H9 (cell line): ENCODE data around the gene KLRC2. TPM values are rescaled to one million over a fixed set of nuclear protein-coding genes. Genes with fewer than 3 reads are reported as not detected.

ENCODE experiments used
- DNase-seq: peaks from one replicate; pipeline ENCODE4 v3.0.0-alpha.2; 2017
- H2AFZ ChIP-seq: one replicate; pipeline ENCODE4 v1.6.1; 2013; ENCODE audit warnings: mild to moderate bottlenecking, low read length, control low read depth, moderate library complexity
- H2AK5ac ChIP-seq: 2 replicates; pipeline ENCODE4 v1.6.1; 2013; ENCODE audit warnings: low read length, control low read depth, mixed read lengths; ENCODE audit not compliant: insufficient read length
- H2BK120ac ChIP-seq: one replicate; pipeline ENCODE4 v1.6.1; 2013; ENCODE audit warnings: low read depth, mild to moderate bottlenecking, low read length, control low read depth, inconsistent platforms; ENCODE audit not compliant: poor library complexity, severe bottlenecking
- H2BK12ac ChIP-seq: 2 replicates; pipeline ENCODE4 v1.6.1; 2013; ENCODE audit warnings: low read length, control low read depth, mixed read lengths, low read depth; ENCODE audit not compliant: insufficient read length
- H2BK15ac ChIP-seq: 2 replicates; pipeline ENCODE4 v1.6.1; 2013; ENCODE audit warnings: low read depth, low read length, control low read depth
- H2BK20ac ChIP-seq: one replicate; pipeline ENCODE4 v1.6.1; 2013; ENCODE audit warnings: low read depth, mild to moderate bottlenecking, low read length, control low read depth, inconsistent platforms; ENCODE audit not compliant: poor library complexity, severe bottlenecking
- H2BK5ac ChIP-seq: 2 replicates; pipeline ENCODE4 v1.6.1; 2013; ENCODE audit warnings: low read length, control low read depth, mixed read lengths; ENCODE audit not compliant: insufficient read length
- H3K14ac ChIP-seq: 2 replicates; pipeline ENCODE4 v1.6.1; 2013; ENCODE audit warnings: low read length, control low read depth; ENCODE audit not compliant: insufficient read depth
- H3K18ac ChIP-seq: 2 replicates; pipeline ENCODE4 v1.6.1; 2013; ENCODE audit warnings: low read depth, mild to moderate bottlenecking, mixed read lengths, low read length, control low read depth; ENCODE audit not compliant: insufficient read length
- H3K23ac ChIP-seq: 2 replicates; pipeline ENCODE4 v1.6.1; 2013; ENCODE audit warnings: low read length, control low read depth, mixed read lengths, low read depth; ENCODE audit not compliant: insufficient read length
- H3K23me2 ChIP-seq: 2 replicates; pipeline ENCODE4 v1.6.1; 2013; ENCODE audit warnings: low read depth, mild to moderate bottlenecking, mixed read lengths, low read length, control low read depth; ENCODE audit not compliant: insufficient read length, poor library complexity, severe bottlenecking
- H3K27ac ChIP-seq: 2 replicates; pipeline ENCODE4 v1.5.1; 2013; ENCODE audit warnings: low read length, control low read depth, mixed read lengths, low read depth; ENCODE audit not compliant: insufficient read length
- H3K27me3 ChIP-seq: 2 replicates; pipeline ENCODE4 v1.6.1; 2013; ENCODE audit warnings: low read length, control low read depth, inconsistent platforms; ENCODE audit not compliant: insufficient read depth
- H3K4ac ChIP-seq: 2 replicates; pipeline ENCODE4 v1.6.1; 2013; ENCODE audit warnings: low read depth, mild to moderate bottlenecking, control low read depth, inconsistent platforms, low read length, moderate library complexity
- H3K4me1 ChIP-seq: 2 replicates; pipeline ENCODE4 v1.6.1; 2013; ENCODE audit warnings: low read length, control low read depth, inconsistent platforms; ENCODE audit not compliant: insufficient read depth
- H3K4me2 ChIP-seq: 2 replicates; pipeline ENCODE4 v1.6.1; 2013; ENCODE audit warnings: low read length, control low read depth, mixed read lengths; ENCODE audit not compliant: insufficient read length, insufficient read depth
- H3K56ac ChIP-seq: 2 replicates; pipeline ENCODE4 v1.6.1; 2013; ENCODE audit warnings: low read depth, mild to moderate bottlenecking, mixed read lengths, low read length, control low read depth; ENCODE audit not compliant: insufficient read length
- H3K79me1 ChIP-seq: 2 replicates; pipeline ENCODE4 v1.6.1; 2013; ENCODE audit warnings: low read depth, mild to moderate bottlenecking, moderate library complexity, low read length, control low read depth, inconsistent platforms; ENCODE audit not compliant: insufficient read depth, poor library complexity, severe bottlenecking
- H3K79me2 ChIP-seq: 2 replicates; pipeline ENCODE4 v1.6.1; 2013; ENCODE audit warnings: low read length, control low read depth, inconsistent platforms; ENCODE audit not compliant: insufficient read depth
- H3K9ac ChIP-seq: 2 replicates; pipeline ENCODE4 v1.6.1; 2013; ENCODE audit warnings: low read length, control low read depth, mixed read lengths; ENCODE audit not compliant: insufficient read length; ENCODE audit errors: extremely low read depth
- H3K9me3 ChIP-seq: one replicate; pipeline ENCODE4 v1.6.1; 2013; ENCODE audit warnings: low read depth, low read length, inconsistent platforms; ENCODE audit not compliant: control insufficient read depth
- H3T11ph ChIP-seq: one replicate; pipeline ENCODE4 v1.6.1; 2013; ENCODE audit warnings: mild to moderate bottlenecking, low read length, control low read depth, inconsistent platforms
- H4K20me1 ChIP-seq: one replicate; pipeline ENCODE4 v1.6.1; 2013; ENCODE audit not compliant: control insufficient read depth, insufficient read length, insufficient read depth
- H4K5ac ChIP-seq: 2 replicates; pipeline ENCODE4 v1.6.1; 2013; ENCODE audit warnings: low read depth, mild to moderate bottlenecking, mixed read lengths, low read length, control low read depth; ENCODE audit not compliant: insufficient read length
- H4K8ac ChIP-seq: replicated peaks from 2 replicates; pipeline ENCODE4 v1.6.1; 2013; ENCODE audit warnings: low read length, control low read depth, mixed read lengths, low read depth; ENCODE audit not compliant: insufficient read length
- H4K91ac ChIP-seq: 2 replicates; pipeline ENCODE4 v1.6.1; 2013; ENCODE audit warnings: low read depth, mild to moderate bottlenecking, moderate library complexity, mixed read lengths, low read length, control low read depth; ENCODE audit not compliant: insufficient read length
- H3K27ac Mint-ChIP-seq, 3 experiments: 2 replicates in 2 of 3; 3 replicates in 1 of 3; pipeline ENCODE4 v1.8.0; 2020 to 2021; ENCODE audit warnings: mixed read lengths in 3 of 3, mild to moderate bottlenecking in 1 of 3, moderate library complexity in 1 of 3
- H3K27me3 Mint-ChIP-seq: 2 replicates; pipeline ENCODE4 v1.8.0; 2021; ENCODE audit warnings: low read depth, mild to moderate bottlenecking, moderate library complexity, mixed read lengths
- H3K36me3 Mint-ChIP-seq, 3 experiments: 2 replicates in 2 of 3; 3 replicates in 1 of 3; pipeline ENCODE4 v1.8.0; 2020 to 2021; ENCODE audit warnings: low read depth in 3 of 3, mixed read lengths in 3 of 3; ENCODE audit not compliant: insufficient read depth in 1 of 3
- H3K4me1 Mint-ChIP-seq, 2 experiments: 2 replicates each; pipeline ENCODE4 v1.8.0; 2020; ENCODE audit warnings: mixed read lengths in 2 of 2
- H3K4me3 Mint-ChIP-seq, 2 experiments: 2 replicates in 1 of 2; 3 replicates in 1 of 2; pipeline ENCODE4 v1.8.0; 2020 to 2021; ENCODE audit warnings: mild to moderate bottlenecking in 2 of 2, mixed read lengths in 2 of 2, moderate library complexity in 1 of 2
- H3K9me3 Mint-ChIP-seq, 2 experiments: 2 replicates in 1 of 2; 3 replicates in 1 of 2; pipeline ENCODE4 v1.8.0; 2020; ENCODE audit warnings: mild to moderate bottlenecking in 2 of 2, mixed read lengths in 2 of 2, moderate library complexity in 1 of 2
- WGBS: extraction: QIAGEN DNeasy Blood & Tissue Kit; methylation state at CpG from one replicate; pipeline ENCODE4 v1.1.7; 2013; ENCODE audit warnings: missing lambda C conversion rate, low lambda C conversion rate, mixed read lengths; ENCODE audit not compliant: insufficient read length; ENCODE audit errors: extremely low coverage; 5-methylcytosine and 5-hydroxymethylcytosine counted together
- total RNA-seq: library from RNA; stranded (reverse); gene quantifications from 2 replicates; pipeline ENCODE4 v1.2.1, GENCODE V29; 2021
- TF ChIP-seq, protein P1 (sequence below): fragments of 200-600 bp; sonication (generic); conservative IDR thresholded peaks from 3 replicates; pipeline ENCODE4 v1.8.0; 2021; ENCODE audit warnings: antibody characterized with exemption, mild to moderate bottlenecking

KLRC2 gene
- total RNA-seq, 1 experiment from 2014 or later: not detected

DNA sequence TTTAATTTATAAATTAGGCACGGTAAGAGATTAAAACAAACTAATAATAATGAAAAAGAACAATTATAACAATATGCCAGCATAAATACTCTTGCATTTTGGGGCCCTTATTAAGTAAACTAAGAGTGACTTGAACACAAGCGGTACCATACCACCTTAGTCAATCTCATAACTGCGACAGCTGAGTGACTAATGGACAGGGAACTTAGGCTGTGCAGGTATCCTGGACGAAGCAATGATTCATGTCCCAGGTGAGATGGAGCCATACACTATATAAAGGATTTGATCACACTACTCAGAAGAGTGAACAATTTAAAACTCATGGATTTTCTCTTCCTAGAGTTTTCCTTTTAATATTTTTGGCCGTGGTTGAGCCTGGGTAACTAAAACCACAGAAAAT lies 30.5 kb downstream of the KLRC2 start:
- H3T11ph ChIP-seq: no peak overlapping the region
- H3K27ac Mint-ChIP-seq: no peak overlapping the region
- no peaks in the 10 kb centered on the region for H3K36me3 Mint-ChIP-seq
- no peak overlapping the region for H3K27ac ChIP-seq
- no peak overlapping the region for H4K5ac ChIP-seq
- no peak overlapping the region for H2BK15ac ChIP-seq
- H3K27me3 ChIP-seq: no peaks in the 10 kb centered on the region
- no CpG with 5 or more reads among the region's 5 CpGs for WGBS
- no peak overlapping the region for H2BK12ac ChIP-seq
- peaks cover 5 to 7% of the 10 kb centered on the region in 2 experiments for H3K4me1 Mint-ChIP-seq
- no peak overlapping the region for H3K56ac ChIP-seq
- H3K23me2 ChIP-seq: no peaks in the 10 kb centered on the region
- TF ChIP-seq, protein P1, sequence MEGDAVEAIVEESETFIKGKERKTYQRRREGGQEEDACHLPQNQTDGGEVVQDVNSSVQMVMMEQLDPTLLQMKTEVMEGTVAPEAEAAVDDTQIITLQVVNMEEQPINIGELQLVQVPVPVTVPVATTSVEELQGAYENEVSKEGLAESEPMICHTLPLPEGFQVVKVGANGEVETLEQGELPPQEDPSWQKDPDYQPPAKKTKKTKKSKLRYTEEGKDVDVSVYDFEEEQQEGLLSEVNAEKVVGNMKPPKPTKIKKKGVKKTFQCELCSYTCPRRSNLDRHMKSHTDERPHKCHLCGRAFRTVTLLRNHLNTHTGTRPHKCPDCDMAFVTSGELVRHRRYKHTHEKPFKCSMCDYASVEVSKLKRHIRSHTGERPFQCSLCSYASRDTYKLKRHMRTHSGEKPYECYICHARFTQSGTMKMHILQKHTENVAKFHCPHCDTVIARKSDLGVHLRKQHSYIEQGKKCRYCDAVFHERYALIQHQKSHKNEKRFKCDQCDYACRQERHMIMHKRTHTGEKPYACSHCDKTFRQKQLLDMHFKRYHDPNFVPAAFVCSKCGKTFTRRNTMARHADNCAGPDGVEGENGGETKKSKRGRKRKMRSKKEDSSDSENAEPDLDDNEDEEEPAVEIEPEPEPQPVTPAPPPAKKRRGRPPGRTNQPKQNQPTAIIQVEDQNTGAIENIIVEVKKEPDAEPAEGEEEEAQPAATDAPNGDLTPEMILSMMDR: no peak
- H3K27me3 Mint-ChIP-seq: no peaks in the 10 kb centered on the region
- no peak overlapping the region for H3K4me2 ChIP-seq
- H3K4ac ChIP-seq: no peak overlapping the region
- no peak overlapping the region for H2AK5ac ChIP-seq
- no peak overlapping the region for H2BK120ac ChIP-seq
- H3K18ac ChIP-seq: no peak overlapping the region
- H2BK20ac ChIP-seq: no peak overlapping the region
- no peak overlapping the region for H3K9ac ChIP-seq
- H2BK5ac ChIP-seq: no peak overlapping the region
- no peak overlapping the region for H3K4me3 Mint-ChIP-seq
- H4K20me1 ChIP-seq: no peaks in the 10 kb centered on the region
- H3K79me1 ChIP-seq: no peaks in the 10 kb centered on the region
- H3K9me3 ChIP-seq: no peaks in the 10 kb centered on the region
- H3K4me1 ChIP-seq: no peaks in the 10 kb centered on the region
- no peak for DNase-seq
- H4K91ac ChIP-seq: no peak overlapping the region
- no peak overlapping the region for H2AFZ ChIP-seq
- H3K9me3 Mint-ChIP-seq: no peaks in the 10 kb centered on the region; a peak in 1 of 5 replicates
- H3K79me2 ChIP-seq: no peaks in the 10 kb centered on the region
- H3K14ac ChIP-seq: no peak overlapping the region
- H4K8ac ChIP-seq: no peak overlapping the region
- H3K23ac ChIP-seq: no peak overlapping the region
